ENCODE measurements around the gene CHST15.
A peak's percentile ranks its signal among the peaks of the same experiment; 100 is the strongest.

The CHST15 gene

GRCh38 chr10:124063750-124064603 is 29.4 kb downstream of the CHST15 start:
- peak; percentile 55 for DNase-seq

DNA sequence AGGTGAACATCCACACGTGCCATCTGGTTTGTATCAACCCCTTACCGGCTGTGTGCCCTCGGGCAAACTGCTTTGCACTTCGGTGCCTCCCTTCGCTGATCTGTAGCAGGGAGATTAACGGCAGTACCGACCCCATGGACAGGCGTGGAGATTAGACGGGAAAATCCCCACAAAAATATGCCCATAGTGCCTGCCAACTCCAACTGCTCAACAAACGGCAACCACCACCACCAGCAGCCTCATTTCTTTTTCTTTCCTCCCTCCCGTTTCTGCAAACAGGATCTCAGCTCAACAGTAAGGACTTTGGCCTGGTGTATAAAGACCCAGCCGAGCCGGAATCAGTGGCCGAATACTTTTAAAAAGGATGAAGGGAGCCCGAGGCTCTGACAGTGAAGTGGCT is 31.0 kb downstream of the CHST15 start:
- DNase-seq, result no peak

- DNase-seq, result no peak
These were observed 32.4 kb downstream of the CHST15 start for GRCh38 chr10:124061030-124061429.

DNA sequence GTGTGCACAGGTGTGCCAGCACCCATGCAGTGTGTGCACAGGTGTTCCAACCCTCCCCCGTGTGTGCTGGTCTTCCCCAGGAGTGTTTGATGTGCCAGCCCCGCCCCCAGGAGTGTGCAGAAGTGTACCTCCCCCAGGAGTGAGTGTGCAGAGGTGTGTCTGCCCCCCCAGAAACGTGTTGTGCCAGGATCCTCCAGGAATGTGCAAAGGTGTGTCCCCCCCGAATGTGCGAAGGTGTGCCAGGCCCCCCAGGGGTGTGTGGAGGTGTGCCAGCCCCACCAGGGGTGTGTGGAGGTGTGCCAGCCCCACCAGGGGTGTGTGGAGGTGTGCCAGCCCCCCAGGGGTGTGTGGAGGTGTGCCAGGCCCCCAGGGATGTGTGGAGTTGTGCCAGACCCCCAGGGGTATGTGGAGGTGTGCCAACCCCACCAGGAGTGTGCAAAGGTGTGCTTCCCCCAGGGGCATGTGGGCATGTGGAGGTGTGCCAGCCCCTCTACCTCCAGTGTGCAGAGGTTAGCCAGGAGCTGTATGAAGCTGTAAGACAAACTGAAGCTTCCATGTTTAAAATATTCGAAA is 33.2 kb downstream of the CHST15 start:
- no peak for DNase-seq

- no peak for DNase-seq
These were observed 33.8 kb downstream of the CHST15 start for GRCh38 chr10:124059551-124059950.

- DNase-seq, result peak; percentile 9
These were observed 34.9 kb downstream of the CHST15 start for GRCh38 chr10:124058346-124059003.

GRCh38 chr10:124057601-124058000 is 35.8 kb downstream of the CHST15 start:
- DNase-seq, result no peak

DNA sequence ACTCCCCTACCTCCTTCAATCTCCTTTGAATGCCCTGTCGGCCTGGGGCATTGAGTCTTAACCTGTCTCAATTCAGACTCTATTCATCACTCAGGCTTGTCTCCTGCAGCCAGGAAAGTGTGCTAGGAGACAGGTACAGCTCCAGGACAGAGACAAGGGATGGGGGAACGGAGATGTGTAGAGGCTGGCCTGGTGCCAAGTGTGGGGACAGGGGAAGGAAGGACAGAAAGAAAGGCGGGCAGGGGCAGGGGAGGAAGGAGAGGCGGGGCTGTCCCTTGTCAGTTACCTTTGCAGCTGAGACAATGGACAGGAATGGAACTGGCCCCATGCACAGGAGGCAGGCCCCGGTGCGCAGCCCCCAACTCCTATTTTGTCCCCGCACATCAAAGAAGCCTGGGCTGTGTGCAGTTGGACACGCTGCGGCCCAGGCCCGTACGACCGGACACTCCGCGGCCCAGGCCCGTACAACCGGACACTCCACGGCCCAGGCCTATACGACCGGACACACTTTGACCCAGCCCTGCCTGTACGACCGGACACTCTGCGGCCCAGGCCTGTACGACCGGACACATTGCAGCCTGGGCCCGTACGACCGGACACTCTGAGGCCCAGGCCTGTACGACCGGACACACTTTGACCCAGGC is 36.9 kb downstream of the CHST15 start:
- DNase-seq, result no peak

DNA sequence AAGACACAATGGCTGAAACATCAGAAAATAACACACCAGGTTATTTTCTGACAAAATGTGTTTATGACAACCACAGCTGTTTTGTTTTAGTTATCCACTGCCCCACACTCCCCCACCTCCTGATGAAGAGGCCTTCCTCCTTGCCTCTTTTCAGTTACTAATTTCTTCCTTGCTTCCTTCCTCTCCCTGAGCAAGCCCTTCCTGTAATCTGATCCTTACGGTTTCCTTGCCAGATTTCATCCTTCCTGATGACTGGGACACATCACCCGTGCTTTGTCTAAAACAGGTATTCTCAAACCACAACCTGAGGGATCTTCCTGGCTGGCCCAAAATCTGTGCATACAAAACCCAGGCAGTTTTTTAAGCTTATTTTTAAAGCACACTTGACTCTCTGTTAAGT is 39.4 kb downstream of the CHST15 start:
- no peak for DNase-seq

GRCh38 chr10:124052561-124052960 is 40.8 kb downstream of the CHST15 start:
- DNase-seq, result no peak

- no peak for DNase-seq
These were observed 43.1 kb downstream of the CHST15 start for GRCh38 chr10:124050021-124051015.

- DNase-seq, result peak; percentile 35
These were observed 43.9 kb downstream of the CHST15 start for GRCh38 chr10:124049484-124049883.

DNA sequence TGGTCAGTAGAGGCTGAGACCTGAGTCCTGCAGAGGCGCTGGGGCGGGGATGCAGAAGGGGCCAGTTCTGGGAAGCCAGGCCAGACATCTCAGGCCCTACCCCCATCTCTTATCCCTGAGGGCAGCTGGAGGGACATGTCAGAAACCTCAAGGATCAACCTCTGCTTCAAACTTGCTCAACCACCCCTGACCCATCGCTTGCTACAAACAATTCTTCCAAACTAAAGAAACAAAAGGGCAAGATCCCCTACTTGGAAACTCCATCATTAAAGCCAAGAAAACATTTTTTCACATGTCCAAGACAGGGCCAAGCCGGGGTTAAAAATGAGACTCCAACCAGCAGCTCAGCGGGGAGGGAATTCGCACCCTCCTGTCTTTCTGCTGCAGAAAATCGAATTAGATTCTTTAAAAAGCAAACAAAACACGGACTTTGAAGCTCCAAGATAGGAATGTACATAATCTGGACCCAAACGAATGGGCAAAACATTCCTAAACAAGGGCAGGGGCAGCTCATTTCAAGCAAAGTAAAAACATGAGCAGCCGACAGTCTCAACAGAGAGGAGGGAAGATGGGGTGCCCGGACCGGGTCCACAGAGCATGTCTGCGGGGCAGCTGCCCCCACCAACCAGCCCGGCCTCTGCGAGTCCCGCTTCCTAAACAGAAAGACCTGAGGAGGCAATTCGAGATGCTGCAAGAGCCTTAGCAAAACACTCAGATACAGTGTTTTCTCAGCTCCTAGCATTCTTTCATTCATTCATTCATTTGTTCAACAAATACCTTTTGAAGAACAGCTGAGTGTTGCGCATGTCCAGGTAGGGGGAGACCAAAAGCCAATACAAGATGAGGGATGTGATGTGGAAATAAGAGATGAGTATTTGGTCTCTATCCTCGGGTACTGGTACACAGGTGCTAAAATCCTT is 44.8 kb downstream of the CHST15 start:
- DNase-seq, result no peak

DNA sequence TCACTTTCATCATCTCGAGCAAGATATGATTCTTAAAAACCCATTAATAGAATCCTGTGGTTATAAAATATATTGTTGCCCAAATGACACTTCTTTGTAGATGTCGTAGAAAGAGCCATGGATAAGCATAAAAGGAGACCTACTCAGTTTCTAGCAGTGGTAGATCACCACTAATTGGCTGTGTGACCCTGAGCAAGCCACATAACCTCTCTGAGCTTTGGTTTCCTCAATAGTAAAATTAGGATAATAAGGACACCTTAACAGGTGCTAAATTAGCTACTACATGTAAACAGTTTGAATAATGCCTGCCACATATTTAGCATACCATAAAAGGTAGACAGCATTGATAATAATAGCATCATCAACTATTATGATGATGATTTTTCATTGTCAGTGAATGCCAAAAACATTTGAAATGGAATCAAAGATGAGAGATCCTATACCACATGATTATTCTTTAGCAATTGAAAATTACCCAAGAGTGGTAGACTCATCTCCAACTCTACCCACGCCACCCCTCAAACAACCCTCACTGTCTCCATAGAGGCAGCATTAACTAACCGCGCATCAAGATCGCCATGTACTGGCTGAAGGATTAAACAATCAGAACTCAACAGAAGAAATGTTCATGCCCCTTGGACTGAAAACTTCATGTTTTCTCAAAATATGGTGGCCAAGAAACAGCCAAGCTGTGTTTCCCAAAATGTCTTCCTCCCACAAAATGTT is 45.8 kb downstream of the CHST15 start:
- DNase-seq, result no peak

- DNase-seq, result no peak
These were observed 47.5 kb downstream of the CHST15 start for GRCh38 chr10:124045801-124046355.

- no peak for DNase-seq
These were observed 48.1 kb downstream of the CHST15 start for GRCh38 chr10:124045276-124045675.

DNA sequence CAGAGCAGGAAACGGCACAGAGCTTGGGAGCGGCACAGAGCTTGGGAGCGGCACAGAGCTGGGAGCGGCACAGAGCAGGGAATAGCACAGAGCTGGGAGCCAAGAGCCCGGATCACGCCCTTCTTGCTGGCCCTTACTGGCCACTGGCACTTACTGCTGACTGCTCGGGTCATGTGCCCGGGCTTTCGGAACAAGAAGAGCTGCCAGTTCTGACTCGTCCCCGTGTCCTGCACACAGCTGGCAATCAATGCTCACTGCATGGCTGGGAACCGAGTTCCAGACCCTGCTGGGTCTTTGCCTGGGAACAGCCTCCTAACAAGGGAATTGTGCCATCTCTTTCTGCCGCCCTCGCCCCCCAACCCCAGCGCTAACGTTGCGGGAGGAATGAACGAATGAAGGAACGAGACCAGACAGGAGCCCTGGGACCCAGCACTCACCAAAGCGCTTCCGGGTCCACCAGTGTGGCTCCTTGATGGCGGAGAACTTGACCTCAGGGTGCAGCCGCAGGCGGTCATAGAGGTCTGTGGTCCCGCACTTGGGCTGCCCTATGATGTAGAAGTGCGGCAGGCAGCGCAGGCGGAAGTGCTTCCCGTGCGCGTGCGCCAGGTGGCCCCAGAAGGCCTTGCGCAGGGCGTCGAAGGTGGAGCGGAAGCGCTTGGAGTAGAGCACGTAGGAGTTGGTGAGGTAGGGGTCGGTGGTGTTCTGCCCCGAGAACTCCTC is 49.1 kb downstream of the CHST15 start:
- DNase-seq, result no peak

DNA sequence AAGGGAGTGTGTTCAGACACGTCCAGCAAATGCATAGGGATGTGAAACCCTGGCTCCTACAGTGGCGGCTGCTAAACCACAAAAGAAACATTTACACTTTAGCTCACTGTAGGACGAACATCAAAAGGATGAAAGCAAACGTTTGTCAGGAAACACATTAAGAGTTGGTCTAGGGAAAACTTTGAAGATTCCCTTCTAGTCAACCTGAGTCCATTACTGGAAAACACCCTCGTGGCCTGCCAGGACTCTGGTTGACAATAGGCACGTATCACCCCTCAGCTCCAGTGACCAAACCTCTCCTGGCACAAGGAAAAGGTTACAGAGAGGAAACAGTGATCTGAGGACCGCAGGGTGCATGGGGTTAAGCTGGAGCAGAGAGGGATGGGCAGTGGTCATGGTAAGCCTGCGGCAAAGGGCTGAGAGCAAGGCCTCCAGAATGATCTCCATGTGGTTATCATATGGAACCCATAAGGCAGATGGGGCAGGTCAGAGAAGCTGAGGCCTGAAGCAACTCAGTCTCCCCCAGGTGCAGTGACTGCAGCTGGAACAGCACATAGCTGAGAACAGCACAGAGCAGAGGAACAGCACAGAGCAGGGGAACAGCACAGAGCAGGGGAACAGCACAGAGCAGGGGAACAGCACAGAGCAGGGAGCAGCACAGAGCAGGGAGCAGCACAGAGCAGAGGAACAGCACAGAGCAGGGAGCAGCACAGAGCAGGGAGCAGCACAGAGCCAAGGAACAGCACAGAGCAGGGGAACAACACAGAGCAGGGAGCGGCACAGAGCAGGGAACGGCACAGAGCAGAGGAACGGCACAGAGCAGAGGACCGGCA is 49.9 kb downstream of the CHST15 start:
- peak; percentile 43 for DNase-seq
